ENCODE results near the gene PTGDS.

Gene PTGDS

GRCh38 chr9:136988872-136989271 lies 11.6 kb downstream of the PTGDS start:
- Histone ChIP-seq H2AK5ac (ENCODE audit: low read depth, low read length) (no peak overlapping the region), H3K14ac (ENCODE audit: low read length) (no peak overlapping the region), H3K4ac (ENCODE audit: low read length) (no peak overlapping the region), H3K79me1 (ENCODE audit: low read depth, low read length) (peaks cover 7% of the 10 kb centered on the region), H4K91ac (ENCODE audit: low read depth, low read length, poor library complexity) (no peak overlapping the region), H3K27me3 (ENCODE audit: control insufficient read depth in 3 of 3, insufficient read depth in 3 of 3, low read depth in 1 of 3, low read length in 3 of 3) (peaks cover 3 to 29% (median 4%) of the 10 kb centered on the region in 3 experiments), H4K8ac (ENCODE audit: low read depth, low read length) (no peak overlapping the region), H3K9ac (ENCODE audit: low read depth, low read length, poor library complexity) (no peak overlapping the region), H2AFZ (ENCODE audit: low read length) (no peak overlapping the region), H3K23ac (ENCODE audit: low read depth, low read length, poor library complexity) (no peak overlapping the region), H3K27ac (replicated peaks; ENCODE audit: low read length) (no peak overlapping the region), H2BK12ac (ENCODE audit: low read length) (no peak overlapping the region), H3K36me3 (replicated peaks in 1 of 2; ENCODE audit: control insufficient read depth in 2 of 2, insufficient read depth in 2 of 2, low read length in 2 of 2) (peaks cover 3 to 8% of the 10 kb centered on the region in 2 donors), H3K4me2 (ENCODE audit: insufficient read depth, low read length, poor library complexity, severe bottlenecking) (no peak overlapping the region), H3K4me1 (ENCODE audit: control insufficient read depth in 2 of 2, insufficient read depth in 1 of 2, low read depth in 1 of 2, low read length in 2 of 2) (peaks cover 4 to 8% of the 10 kb centered on the region in 2 donors), H2BK120ac (ENCODE audit: low read depth, low read length) (no peak overlapping the region), H3K18ac (ENCODE audit: low read length) (no peak overlapping the region), H2BK15ac (ENCODE audit: low read length) (no peak overlapping the region), H3K4me3 (ENCODE audit: low read length in 2 of 2) (no peak overlapping the region), H2BK5ac (ENCODE audit: low read length) (no peak overlapping the region), H3K9me3 (replicated peaks in 1 of 2; ENCODE audit: control insufficient read depth in 2 of 2, insufficient read depth in 1 of 2, low read depth in 1 of 2, low read length in 2 of 2) (peaks cover 8 to 13% of the 10 kb centered on the region in 2 donors)
- no peak for DNase-seq (ENCODE audit: low spot score)
- no CpG with 5 or more reads among the region's 4 CpGs for WGBS, 2 donors (ENCODE audit: extremely low coverage in 2 of 2, insufficient read length in 2 of 2, insufficient replicate concordance in 1 of 2)

- Histone ChIP-seq H3K9me3 (replicated peaks in 1 of 2; ENCODE audit: control insufficient read depth in 2 of 2, insufficient read depth in 1 of 2, low read depth in 1 of 2, low read length in 2 of 2) (peaks cover 8 to 13% of the 10 kb centered on the region in 2 donors), H4K91ac (ENCODE audit: low read depth, low read length, poor library complexity) (no peak overlapping the region), H3K23ac (ENCODE audit: low read depth, low read length, poor library complexity) (no peak overlapping the region), H3K14ac (ENCODE audit: low read length) (no peak overlapping the region), H2BK120ac (ENCODE audit: low read depth, low read length) (no peak overlapping the region), H2BK15ac (ENCODE audit: low read length) (no peak overlapping the region), H3K27me3 (ENCODE audit: control insufficient read depth in 3 of 3, insufficient read depth in 3 of 3, low read depth in 1 of 3, low read length in 3 of 3) (peaks cover 0 to 14% (median 2%) of the 10 kb centered on the region in 3 experiments), H2AFZ (ENCODE audit: low read length) (peak overlapping the region; percentile 16), H3K4me2 (ENCODE audit: insufficient read depth, low read length, poor library complexity, severe bottlenecking) (no peak overlapping the region), H3K36me3 (replicated peaks in 1 of 2; ENCODE audit: control insufficient read depth in 2 of 2, insufficient read depth in 2 of 2, low read length in 2 of 2) (peaks cover 6 to 15% of the 10 kb centered on the region in 2 donors), H3K27ac (replicated peaks; ENCODE audit: low read length) (no peak overlapping the region), H2BK5ac (ENCODE audit: low read length) (no peak overlapping the region), H3K4me1 (ENCODE audit: control insufficient read depth in 2 of 2, insufficient read depth in 1 of 2, low read depth in 1 of 2, low read length in 2 of 2) (peaks cover 4 to 8% of the 10 kb centered on the region in 2 donors), H4K8ac (ENCODE audit: low read depth, low read length) (no peak overlapping the region), H3K18ac (ENCODE audit: low read length) (no peak overlapping the region), H3K9ac (ENCODE audit: low read depth, low read length, poor library complexity) (no peak overlapping the region), H3K4ac (ENCODE audit: low read length) (no peak overlapping the region), H3K79me1 (ENCODE audit: low read depth, low read length) (peaks cover 8% of the 10 kb centered on the region), H2BK12ac (ENCODE audit: low read length) (no peak overlapping the region), H3K4me3 (ENCODE audit: low read length in 2 of 2) (no peak overlapping the region), H2AK5ac (ENCODE audit: low read depth, low read length) (no peak overlapping the region)
- no peak for DNase-seq (ENCODE audit: low spot score)
- no CpG with 5 or more reads among the region's 10 CpGs for WGBS, 2 donors (ENCODE audit: extremely low coverage in 2 of 2, insufficient read length in 2 of 2, insufficient replicate concordance in 1 of 2)
These were observed 13.1 kb downstream of the PTGDS start for GRCh38 chr9:136990242-136990911.

- Histone ChIP-seq H2AFZ (ENCODE audit: low read length) (peak within 1 kb of the TSS; percentile 96), H3K27ac (replicated peaks; ENCODE audit: low read length) (no peak within 1 kb of the TSS), H3K23ac (ENCODE audit: low read depth, low read length, poor library complexity) (peak within 1 kb of the TSS; percentile 75), H2BK5ac (ENCODE audit: low read length) (peak within 1 kb of the TSS; percentile 1), H3K4ac (ENCODE audit: low read length) (no peak within 1 kb of the TSS), H3K4me2 (ENCODE audit: insufficient read depth, low read length, poor library complexity, severe bottlenecking) (peak within 1 kb of the TSS; percentile 85), H3K18ac (ENCODE audit: low read length) (peak within 1 kb of the TSS; percentile 94), H3K4me3 (ENCODE audit: low read length in 2 of 2) (peak within 1 kb of the TSS; percentile 85 to 97), H4K8ac (ENCODE audit: low read depth, low read length) (no peak within 1 kb of the TSS), H2BK120ac (ENCODE audit: low read depth, low read length) (no peak within 1 kb of the TSS), H3K79me1 (ENCODE audit: low read depth, low read length) (peaks cover 9% of the 10 kb centered on the region), H3K36me3 (replicated peaks in 1 of 2; ENCODE audit: control insufficient read depth in 2 of 2, insufficient read depth in 2 of 2, low read length in 2 of 2) (peaks cover 6 to 15% of the 10 kb centered on the region in 2 donors), H3K9me3 (replicated peaks in 1 of 2; ENCODE audit: control insufficient read depth in 2 of 2, insufficient read depth in 1 of 2, low read depth in 1 of 2, low read length in 2 of 2) (peaks cover 8 to 13% of the 10 kb centered on the region in 2 donors), H3K9ac (ENCODE audit: low read depth, low read length, poor library complexity) (peak within 1 kb of the TSS; percentile 96), H3K14ac (ENCODE audit: low read length) (peak within 1 kb of the TSS; percentile 75), H4K91ac (ENCODE audit: low read depth, low read length, poor library complexity) (peak within 1 kb of the TSS; percentile 85), H3K4me1 (ENCODE audit: control insufficient read depth in 2 of 2, insufficient read depth in 1 of 2, low read depth in 1 of 2, low read length in 2 of 2) (peaks cover 4 to 18% of the 10 kb centered on the region in 2 donors), H2AK5ac (ENCODE audit: low read depth, low read length) (peak within 1 kb of the TSS; percentile 88), H3K27me3 (ENCODE audit: control insufficient read depth in 3 of 3, insufficient read depth in 3 of 3, low read depth in 1 of 3, low read length in 3 of 3) (peaks cover 0 to 5% (median 2%) of the 10 kb centered on the region in 3 experiments), H2BK15ac (ENCODE audit: low read length) (peak within 1 kb of the TSS; percentile 81), H2BK12ac (ENCODE audit: low read length) (peak within 1 kb of the TSS; percentile 22)
- no CpG with 5 or more reads among the region's 92 CpGs for WGBS, 2 donors (ENCODE audit: extremely low coverage in 2 of 2, insufficient read length in 2 of 2, insufficient replicate concordance in 1 of 2)
- DNase-seq (ENCODE audit: low spot score) = peak; percentile 86
These were observed 14.9 kb downstream of the PTGDS start, which contains the start of gene PAXX for GRCh38 chr9:136991993-136992818. TSS of gene PAXX (plus strand) at chr9:136992422. CDS start at chr9:136992444, 22 bp downstream.
